Activated T-cell treated with anti-CD3 and anti-CD28 coated beads, Interleukin-2, amount 50 U/mL, for 4 hours (primary cell): ENCODE results near the gene ARHGAP24. TPM values are rescaled to one million over a fixed set of nuclear protein-coding genes. Genes with fewer than 3 reads are reported as not detected.

Experiments
- ATAC-seq, 2 donors: fragments of 200-7000 bp; cut with Tn5 transposase; one replicate each; pipeline ENCODE4 v1.10.0; 2021
- DNase-seq: peaks from one replicate; pipeline ENCODE4 v3.0.0-alpha.2; 2020
- H3K27me3 Mint-ChIP-seq: one replicate; pipeline ENCODE4 v1.8.0; 2021; ENCODE audit warnings: low read depth, mixed read lengths
- H3K36me3 Mint-ChIP-seq: one replicate; pipeline ENCODE4 v1.8.0; 2022; ENCODE audit warnings: mixed read lengths; ENCODE audit not compliant: insufficient read depth
- H3K4me1 Mint-ChIP-seq: one replicate; pipeline ENCODE4 v1.8.0; 2021; ENCODE audit warnings: low read depth, mixed read lengths
- H3K4me3 Mint-ChIP-seq: one replicate; pipeline ENCODE4 v1.8.0; 2021; ENCODE audit warnings: mild to moderate bottlenecking, moderate library complexity, mixed read lengths
- H3K9me3 Mint-ChIP-seq: one replicate; pipeline ENCODE4 v1.8.0; 2021; ENCODE audit warnings: mixed read lengths
- total RNA-seq, 3 donors: library from RNA; stranded (reverse); gene quantifications; one replicate each; pipeline ENCODE4 v1.2.1, GENCODE V29; 2021

Gene ARHGAP24
- total RNA-seq, 3 donors from 2014 or later: 0.29 to 1.5 (median 0.46) TPM

- Mint-ChIP-seq H3K9me3 (no peaks in the 10 kb centered on the region), H3K27me3 (no peaks in the 10 kb centered on the region), H3K36me3 (no peaks in the 10 kb centered on the region), H3K4me1 (no peaks in the 10 kb centered on the region), H3K4me3 (no peak overlapping the region)
- ATAC-seq: no peak
- no peak for DNase-seq
Measured at GRCh38 chr4:85603437-85604336, 128.7 kb downstream of the ARHGAP24 start.

- Mint-ChIP-seq H3K4me3 (no peak overlapping the region), H3K27me3 (no peaks in the 10 kb centered on the region), H3K9me3 (peaks cover 3% of the 10 kb centered on the region), H3K36me3 (no peaks in the 10 kb centered on the region), H3K4me1 (no peaks in the 10 kb centered on the region)
- DNase-seq (no peak), ATAC-seq (no peak)
Measured at GRCh38 chr4:85606505-85606904, 131.6 kb downstream of the ARHGAP24 start.

DNA sequence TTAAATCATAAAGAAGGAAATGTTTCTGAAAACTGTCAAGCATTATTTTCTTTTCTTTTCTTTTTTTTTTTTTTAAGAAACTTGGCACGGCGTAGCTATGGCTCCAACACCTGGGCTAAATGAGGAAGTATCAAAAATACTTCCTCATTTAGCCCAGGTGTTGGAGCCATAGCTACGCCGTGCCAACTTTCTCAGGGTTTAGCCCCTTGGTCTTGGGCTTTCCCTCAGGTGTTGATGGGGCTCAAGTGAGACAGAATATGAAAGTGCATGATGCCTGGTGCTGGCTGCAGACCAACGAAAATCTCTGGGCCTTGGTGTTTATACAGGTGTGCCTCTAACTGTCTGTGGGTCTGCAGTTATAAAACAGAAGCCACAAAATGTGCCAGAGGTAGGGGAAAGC is 132.7 kb downstream of the ARHGAP24 start:
- no peak overlapping the region for H3K4me3 Mint-ChIP-seq
- H3K9me3 Mint-ChIP-seq: peaks cover 3% of the 10 kb centered on the region
- no peaks in the 10 kb centered on the region for H3K36me3 Mint-ChIP-seq
- ATAC-seq (no peak), DNase-seq (no peak)
- H3K4me1 Mint-ChIP-seq: no peaks in the 10 kb centered on the region
- no peaks in the 10 kb centered on the region for H3K27me3 Mint-ChIP-seq

GRCh38 chr4:85610450-85610849 is 135.5 kb downstream of the ARHGAP24 start:
- Mint-ChIP-seq H3K27me3 (no peaks in the 10 kb centered on the region), H3K4me1 (no peaks in the 10 kb centered on the region), H3K4me3 (no peak overlapping the region), H3K9me3 (peaks cover 3% of the 10 kb centered on the region), H3K36me3 (no peaks in the 10 kb centered on the region)
- DNase-seq: no peak
- peak; percentile 46 to 61 for ATAC-seq

- Mint-ChIP-seq H3K27me3 (no peaks in the 10 kb centered on the region), H3K36me3 (no peaks in the 10 kb centered on the region), H3K4me1 (no peaks in the 10 kb centered on the region), H3K4me3 (no peak overlapping the region), H3K9me3 (peaks cover 3% of the 10 kb centered on the region)
- DNase-seq (no peak), ATAC-seq (no peak)
Measured at GRCh38 chr4:85611661-85612060, 136.7 kb downstream of the ARHGAP24 start.

- peaks cover 3% of the 10 kb centered on the region for H3K9me3 Mint-ChIP-seq
- no peak overlapping the region for H3K4me3 Mint-ChIP-seq
- no peaks in the 10 kb centered on the region for H3K36me3 Mint-ChIP-seq
- H3K4me1 Mint-ChIP-seq: no peaks in the 10 kb centered on the region
- DNase-seq: no peak
- ATAC-seq: no peak
- no peaks in the 10 kb centered on the region for H3K27me3 Mint-ChIP-seq
Measured at GRCh38 chr4:85613901-85614300, 139.0 kb downstream of the ARHGAP24 start.

- Mint-ChIP-seq H3K4me1 (no peaks in the 10 kb centered on the region), H3K4me3 (no peak overlapping the region), H3K9me3 (peaks cover 4% of the 10 kb centered on the region), H3K27me3 (no peaks in the 10 kb centered on the region), H3K36me3 (no peaks in the 10 kb centered on the region)
- DNase-seq (no peak), ATAC-seq (no peak)
Measured at GRCh38 chr4:85615952-85616351, 141.0 kb downstream of the ARHGAP24 start.

GRCh38 chr4:85617202-85617601 is 142.3 kb downstream of the ARHGAP24 start:
- ATAC-seq (no peak), DNase-seq (no peak)
- Mint-ChIP-seq H3K36me3 (no peaks in the 10 kb centered on the region), H3K27me3 (no peaks in the 10 kb centered on the region), H3K4me3 (no peak overlapping the region), H3K9me3 (peaks cover 4% of the 10 kb centered on the region), H3K4me1 (no peaks in the 10 kb centered on the region)

DNA sequence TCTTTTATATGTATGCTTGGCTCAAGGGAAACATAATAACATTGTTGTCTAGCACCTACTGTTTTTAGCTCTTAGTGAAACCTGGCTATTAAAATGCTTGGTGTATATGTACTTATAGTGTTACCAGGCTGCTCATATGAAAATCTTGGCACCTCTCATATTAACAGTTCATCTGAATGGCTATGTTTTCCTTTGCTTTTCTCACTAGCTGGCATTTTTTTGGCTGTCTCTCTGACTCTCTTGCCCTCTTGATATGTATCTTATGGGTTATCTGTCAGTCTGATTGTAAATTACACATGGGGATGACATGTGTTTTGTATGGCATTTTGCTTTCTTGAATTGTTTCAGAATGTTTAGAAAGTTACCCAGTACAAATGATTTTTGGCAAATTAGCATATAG is 158.0 kb downstream of the ARHGAP24 start:
- ATAC-seq: no peak
- H3K9me3 Mint-ChIP-seq: peaks cover 16% of the 10 kb centered on the region
- H3K4me1 Mint-ChIP-seq: no peaks in the 10 kb centered on the region
- no peak overlapping the region for H3K4me3 Mint-ChIP-seq
- H3K36me3 Mint-ChIP-seq: no peaks in the 10 kb centered on the region
- no peak for DNase-seq
- no peaks in the 10 kb centered on the region for H3K27me3 Mint-ChIP-seq

DNA sequence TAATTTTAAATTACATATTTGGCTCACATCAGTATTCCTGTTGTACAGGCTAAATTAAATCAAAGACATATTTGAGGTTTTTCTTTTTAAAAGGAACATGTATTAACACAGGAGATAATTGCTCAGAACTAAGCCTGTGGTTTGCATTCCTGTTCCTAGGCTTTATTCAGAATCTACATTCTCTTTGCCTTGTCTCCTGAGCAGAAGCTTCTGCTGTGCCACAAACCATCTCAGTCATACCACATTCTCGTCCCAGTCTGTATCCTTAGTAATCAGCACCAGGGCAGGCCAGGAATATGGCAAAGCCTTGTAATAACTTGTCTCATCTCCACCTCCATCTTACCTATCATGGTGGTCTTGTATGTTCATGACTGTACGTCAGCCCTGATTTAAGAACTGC is 162.8 kb downstream of the ARHGAP24 start:
- ATAC-seq (no peak), DNase-seq (no peak)
- H3K36me3 Mint-ChIP-seq: no peaks in the 10 kb centered on the region
- H3K4me1 Mint-ChIP-seq: no peaks in the 10 kb centered on the region
- no peak overlapping the region for H3K4me3 Mint-ChIP-seq
- no peaks in the 10 kb centered on the region for H3K27me3 Mint-ChIP-seq
- peaks cover 8% of the 10 kb centered on the region for H3K9me3 Mint-ChIP-seq

DNA sequence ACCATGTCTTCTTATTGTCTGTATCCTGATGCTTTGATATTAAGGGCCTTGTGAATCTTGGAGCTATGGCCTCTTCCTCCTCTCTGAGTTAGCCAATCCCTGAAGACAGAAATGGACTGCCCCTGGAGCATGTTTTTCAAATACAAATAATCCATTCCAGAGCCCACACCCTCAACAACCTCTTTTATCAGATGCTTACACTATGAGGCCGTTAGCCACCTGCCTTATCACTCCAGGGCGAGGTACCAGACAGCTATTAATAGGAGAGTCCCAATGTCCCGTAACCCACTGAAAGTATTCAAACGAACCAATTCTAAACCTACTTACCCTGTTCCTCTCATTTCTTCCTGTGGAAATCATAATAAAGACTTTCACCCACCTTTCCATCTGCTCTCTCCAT is 165.0 kb downstream of the ARHGAP24 start:
- DNase-seq (no peak), ATAC-seq (no peak)
- Mint-ChIP-seq H3K4me1 (no peaks in the 10 kb centered on the region), H3K4me3 (no peak overlapping the region), H3K36me3 (no peaks in the 10 kb centered on the region), H3K27me3 (no peaks in the 10 kb centered on the region), H3K9me3 (peaks cover 11% of the 10 kb centered on the region)

DNA sequence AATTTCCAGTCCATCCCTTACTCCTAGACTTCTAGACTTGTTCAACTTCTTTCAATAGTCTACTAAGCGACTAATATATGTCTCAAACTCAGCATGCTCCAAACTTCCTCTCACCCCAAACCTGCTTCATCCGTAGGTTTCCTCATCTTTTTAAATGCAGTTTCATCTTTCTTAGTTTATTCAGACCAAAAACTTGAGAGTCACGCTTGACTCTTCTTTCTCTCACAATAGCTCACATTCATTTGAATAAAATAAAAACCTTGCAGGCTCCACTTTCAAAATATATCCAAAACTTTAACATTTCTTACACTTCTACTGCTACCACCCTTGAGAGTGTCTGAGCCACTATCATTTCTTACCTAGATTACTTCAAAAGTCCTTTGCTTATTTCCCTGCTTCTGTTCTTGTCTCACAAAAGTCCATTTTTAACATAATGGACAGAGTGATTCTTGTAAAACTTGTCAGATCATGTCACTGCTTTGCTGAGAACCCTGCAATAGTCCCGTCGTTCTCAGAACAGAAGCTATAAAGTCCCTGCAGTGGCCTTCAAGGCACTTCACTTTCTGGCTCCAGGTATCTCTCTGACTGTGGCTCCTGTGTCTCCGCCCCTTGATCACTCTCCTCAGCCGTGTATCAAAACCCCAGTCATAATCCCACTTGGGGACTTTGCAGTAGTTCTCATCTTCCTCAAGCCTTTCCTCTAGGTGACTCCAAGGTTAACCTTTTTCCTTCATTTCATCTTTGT is 167.6 kb downstream of the ARHGAP24 start:
- Mint-ChIP-seq H3K4me1 (no peaks in the 10 kb centered on the region), H3K4me3 (no peak overlapping the region), H3K27me3 (no peaks in the 10 kb centered on the region), H3K9me3 (peaks cover 6% of the 10 kb centered on the region), H3K36me3 (no peaks in the 10 kb centered on the region)
- DNase-seq (no peak), ATAC-seq (no peak)

GRCh38 chr4:85644061-85644460 is 169.1 kb downstream of the ARHGAP24 start:
- H3K27me3 Mint-ChIP-seq: no peaks in the 10 kb centered on the region
- H3K9me3 Mint-ChIP-seq: peaks cover 6% of the 10 kb centered on the region
- H3K4me1 Mint-ChIP-seq: no peaks in the 10 kb centered on the region
- ATAC-seq (no peak), DNase-seq (no peak)
- no peaks in the 10 kb centered on the region for H3K36me3 Mint-ChIP-seq
- no peak overlapping the region for H3K4me3 Mint-ChIP-seq

- H3K4me3 Mint-ChIP-seq: no peak overlapping the region
- no peaks in the 10 kb centered on the region for H3K4me1 Mint-ChIP-seq
- H3K27me3 Mint-ChIP-seq: no peaks in the 10 kb centered on the region
- no peak for ATAC-seq
- no peak for DNase-seq
- no peaks in the 10 kb centered on the region for H3K9me3 Mint-ChIP-seq
- no peaks in the 10 kb centered on the region for H3K36me3 Mint-ChIP-seq
Measured at GRCh38 chr4:85650908-85651307, 176.0 kb downstream of the ARHGAP24 start.
